Right lobe of liver (tissue), 4 donors: ENCODE measurements around the gene CUBN.

Source experiments
- POLR2A ChIP-seq: fragments of 450-650 bp; IDR thresholded peaks from one replicate; pipeline ENCODE4 v1.6.1; 2017; ENCODE audit warnings: antibody characterized with exemption, mild to moderate bottlenecking
- TF ChIP-seq, protein P1 (sequence below), 4 donors: fragments of 200-600 bp in 3 of 4; fragments of 450-650 bp in 1 of 4; IDR thresholded peaks; one replicate each; pipeline versions ENCODE4 v1.5.1 to v1.8.0; 2016 to 2022; ENCODE audit warnings: antibody characterized with exemption in 4 of 4, mild to moderate bottlenecking in 2 of 4
- donor health status: DM: no; HTN: no; CAD: no.
- donor health status: DM: no; HTN: no; CAD: no.
- donor health status: DM: no; HTN: yes; CAD: no.

DNA sequence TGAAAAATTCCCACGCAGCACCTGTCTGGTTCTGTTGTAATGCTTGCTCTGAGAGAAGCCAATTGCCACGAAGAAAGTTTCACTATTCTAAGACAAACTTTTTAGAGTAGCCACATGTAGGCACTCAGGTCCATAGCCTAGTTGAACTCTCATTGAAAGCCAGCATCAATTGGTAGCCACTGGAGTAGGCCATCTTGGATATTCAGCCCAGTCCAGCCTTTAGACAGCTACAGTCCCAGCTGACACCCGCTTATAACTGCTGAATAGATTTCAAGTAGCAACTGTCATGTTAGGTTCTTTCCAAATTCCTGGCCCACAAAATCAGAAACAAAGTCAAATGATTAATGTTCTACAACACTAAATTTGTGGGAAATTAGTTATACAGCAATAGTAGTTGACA, 31.6 kb downstream of the CUBN start:
- TF ChIP-seq, protein P1, sequence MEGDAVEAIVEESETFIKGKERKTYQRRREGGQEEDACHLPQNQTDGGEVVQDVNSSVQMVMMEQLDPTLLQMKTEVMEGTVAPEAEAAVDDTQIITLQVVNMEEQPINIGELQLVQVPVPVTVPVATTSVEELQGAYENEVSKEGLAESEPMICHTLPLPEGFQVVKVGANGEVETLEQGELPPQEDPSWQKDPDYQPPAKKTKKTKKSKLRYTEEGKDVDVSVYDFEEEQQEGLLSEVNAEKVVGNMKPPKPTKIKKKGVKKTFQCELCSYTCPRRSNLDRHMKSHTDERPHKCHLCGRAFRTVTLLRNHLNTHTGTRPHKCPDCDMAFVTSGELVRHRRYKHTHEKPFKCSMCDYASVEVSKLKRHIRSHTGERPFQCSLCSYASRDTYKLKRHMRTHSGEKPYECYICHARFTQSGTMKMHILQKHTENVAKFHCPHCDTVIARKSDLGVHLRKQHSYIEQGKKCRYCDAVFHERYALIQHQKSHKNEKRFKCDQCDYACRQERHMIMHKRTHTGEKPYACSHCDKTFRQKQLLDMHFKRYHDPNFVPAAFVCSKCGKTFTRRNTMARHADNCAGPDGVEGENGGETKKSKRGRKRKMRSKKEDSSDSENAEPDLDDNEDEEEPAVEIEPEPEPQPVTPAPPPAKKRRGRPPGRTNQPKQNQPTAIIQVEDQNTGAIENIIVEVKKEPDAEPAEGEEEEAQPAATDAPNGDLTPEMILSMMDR (IDR thresholded peaks at IDR 0.05), result no peak
- no peak for TF ChIP-seq POLR2A
